RWPE1 (cell line): ENCODE measurements around the gene ZNF43.
A peak's percentile ranks its signal among the peaks of the same experiment; 100 is the strongest.

Experiments
- CTCF ChIA-PET: fragments of 350-600 bp; sonication (Branson Sonifier 250); formaldehyde crosslinking; extraction: SDS; loops from one replicate; lab custom pipeline; 2021; lab: Yijun Ruan, JAX
- POLR2A ChIA-PET: fragments of 400-600 bp; formaldehyde crosslinking; extraction: SDS; loops from one replicate; lab custom pipeline; 2020; ENCODE audit warnings: antibody characterized with exemption; ENCODE audit not compliant: low non-redundant PET; lab: Yijun Ruan, JAX
- DNase-seq: peaks from one replicate; pipeline ENCODE4 v3.0.0; 2012; ENCODE audit warnings: low spot score
- H3K27ac ChIP-seq: fragments of 450-650 bp; 2 replicates; pipeline ENCODE4 v1.5.1; 2017
- TF ChIP-seq, protein P1 (sequence below): fragments of 450-650 bp; conservative IDR thresholded peaks from 2 replicates; pipeline ENCODE4 v1.5.1; 2017; ENCODE audit warnings: low read depth, mild to moderate bottlenecking

ZNF43 gene

DNA sequence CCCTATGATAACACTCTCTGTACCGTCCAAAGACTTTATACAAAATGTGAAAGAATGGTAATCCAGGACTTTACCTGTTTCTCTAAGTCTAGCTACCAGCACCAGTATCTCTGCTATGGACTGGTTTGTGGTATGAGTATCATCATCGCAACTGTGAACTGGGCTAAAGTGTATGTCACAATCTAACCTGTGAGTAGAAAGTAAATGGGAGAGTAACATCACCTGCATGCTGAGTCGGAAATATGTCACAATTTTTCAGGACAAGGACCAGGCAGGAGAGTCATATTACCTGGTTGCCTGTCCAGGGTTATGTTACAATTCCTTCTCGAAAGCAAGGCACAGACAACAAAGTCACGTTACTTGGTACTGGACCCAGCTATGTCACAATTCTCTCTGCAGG is 5.1 kb upstream of the ZNF43 start:
- POLR2A ChIA-PET, result no interaction called here
- DNase-seq, result no peak
- CTCF ChIA-PET, result no interaction called here
- H3K27ac ChIP-seq, result no peak overlapping the region
- TF ChIP-seq, protein P1, sequence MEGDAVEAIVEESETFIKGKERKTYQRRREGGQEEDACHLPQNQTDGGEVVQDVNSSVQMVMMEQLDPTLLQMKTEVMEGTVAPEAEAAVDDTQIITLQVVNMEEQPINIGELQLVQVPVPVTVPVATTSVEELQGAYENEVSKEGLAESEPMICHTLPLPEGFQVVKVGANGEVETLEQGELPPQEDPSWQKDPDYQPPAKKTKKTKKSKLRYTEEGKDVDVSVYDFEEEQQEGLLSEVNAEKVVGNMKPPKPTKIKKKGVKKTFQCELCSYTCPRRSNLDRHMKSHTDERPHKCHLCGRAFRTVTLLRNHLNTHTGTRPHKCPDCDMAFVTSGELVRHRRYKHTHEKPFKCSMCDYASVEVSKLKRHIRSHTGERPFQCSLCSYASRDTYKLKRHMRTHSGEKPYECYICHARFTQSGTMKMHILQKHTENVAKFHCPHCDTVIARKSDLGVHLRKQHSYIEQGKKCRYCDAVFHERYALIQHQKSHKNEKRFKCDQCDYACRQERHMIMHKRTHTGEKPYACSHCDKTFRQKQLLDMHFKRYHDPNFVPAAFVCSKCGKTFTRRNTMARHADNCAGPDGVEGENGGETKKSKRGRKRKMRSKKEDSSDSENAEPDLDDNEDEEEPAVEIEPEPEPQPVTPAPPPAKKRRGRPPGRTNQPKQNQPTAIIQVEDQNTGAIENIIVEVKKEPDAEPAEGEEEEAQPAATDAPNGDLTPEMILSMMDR, result no peak

DNA sequence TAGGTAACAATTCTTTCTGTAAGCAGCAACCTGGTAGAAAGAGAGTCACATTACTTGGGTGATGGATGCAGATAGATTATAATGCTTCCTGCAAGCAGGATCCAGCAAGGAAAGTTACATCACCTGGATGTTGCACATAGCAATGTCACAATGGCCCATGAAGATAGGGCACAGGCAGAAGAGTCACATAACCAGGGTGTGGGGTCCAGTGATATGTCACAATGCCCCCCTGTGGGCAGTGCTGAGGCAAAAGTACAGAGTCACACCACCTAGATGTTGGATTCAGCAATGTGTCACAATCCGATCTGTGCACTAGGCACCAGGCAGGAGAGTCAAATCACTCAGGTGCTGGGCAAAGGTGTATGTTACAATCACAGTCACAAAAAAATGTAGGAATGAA is 4.0 kb upstream of the ZNF43 start:
- CTCF ChIA-PET, result no interaction called here
- no peak overlapping the region for H3K27ac ChIP-seq
- TF ChIP-seq, protein P1, result no peak
- no peak for DNase-seq
- POLR2A ChIA-PET, result no interaction called here

DNA sequence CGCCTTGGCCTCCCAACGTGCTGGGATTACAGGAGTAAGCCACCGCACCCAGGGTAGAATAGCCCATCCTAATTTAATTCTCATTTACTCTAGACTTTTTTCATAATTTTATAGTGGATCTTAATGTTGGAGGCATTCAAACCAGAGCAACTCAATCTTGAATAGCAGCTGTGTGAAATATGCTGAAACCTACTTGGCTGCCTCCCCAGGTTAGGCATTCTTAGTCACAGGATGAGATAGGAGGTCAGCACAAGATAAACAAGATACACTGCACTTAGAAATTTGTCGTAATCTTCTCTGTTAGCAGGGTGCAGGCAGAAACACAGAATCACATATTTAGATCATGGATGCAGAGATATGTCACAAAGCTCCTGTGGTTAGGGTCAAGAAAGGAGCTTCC is 2.7 kb upstream of the ZNF43 start:
- TF ChIP-seq, protein P1, result no peak
- ChIA-PET POLR2A (no interaction called here), CTCF (interaction anchor here (0.6 kb wide), 1 partner anchor 136 kb away, joined by 4 read pairs; no protein-coding TSS in a partner anchor)
- DNase-seq, result no peak
- no peak overlapping the region for H3K27ac ChIP-seq

DNA sequence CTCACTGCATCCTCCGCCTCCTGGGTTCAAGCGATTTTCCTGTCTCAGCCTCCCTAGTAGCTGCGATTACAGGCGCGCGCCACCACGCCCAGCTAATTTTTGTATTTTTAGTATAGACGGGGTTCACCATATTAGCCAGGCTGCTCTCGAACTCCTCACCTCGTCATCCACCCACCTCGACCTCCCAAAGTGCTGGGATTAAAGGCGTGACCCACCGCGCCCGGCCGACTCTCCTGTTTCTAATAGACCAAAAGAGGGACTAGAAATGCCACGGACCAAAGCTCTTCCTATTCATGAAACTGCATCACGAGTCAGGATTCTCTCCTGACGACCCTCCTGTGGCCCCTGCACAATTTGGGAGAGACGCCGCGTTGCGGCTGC is 563 bp downstream of the ZNF43 start:
- DNase-seq, result no peak
- peak overlapping the region; percentile 91 for H3K27ac ChIP-seq
- POLR2A ChIA-PET, result interaction anchor here (1.0 kb wide), 1 partner anchor 438 kb away, joined by 3 read pairs; no protein-coding TSS in a partner anchor
- TF ChIP-seq, protein P1, result no peak
- CTCF ChIA-PET, result interaction anchor here (0.6 to 1.2 kb wide), 2 partner anchors 17 to 1173 kb away, joined by 3 read pairs; no protein-coding TSS in a partner anchor

DNA sequence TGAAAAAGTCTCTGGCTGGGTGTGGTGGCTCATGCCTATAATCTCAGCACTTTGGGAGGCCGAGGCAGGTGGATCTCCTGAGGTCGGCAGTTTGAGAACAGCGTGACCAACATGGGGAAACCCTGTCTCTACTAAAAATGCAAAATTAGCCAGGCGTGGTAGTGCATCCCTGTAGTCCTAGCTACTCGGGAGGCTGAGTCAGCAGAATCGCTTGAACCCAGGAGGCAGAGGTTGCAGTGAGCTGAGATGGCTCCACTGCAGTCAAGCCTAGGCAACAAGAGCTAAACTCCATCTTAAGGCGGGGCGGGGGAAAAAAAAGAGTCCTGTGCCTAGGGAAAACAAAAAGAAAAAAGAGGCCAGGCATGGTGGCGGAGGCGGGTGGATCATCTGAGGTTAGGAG is 2.2 kb downstream of the ZNF43 start:
- TF ChIP-seq, protein P1, result no peak
- no peak overlapping the region for H3K27ac ChIP-seq
- CTCF ChIA-PET, result no interaction called here
- POLR2A ChIA-PET, result no interaction called here
- no peak for DNase-seq

DNA sequence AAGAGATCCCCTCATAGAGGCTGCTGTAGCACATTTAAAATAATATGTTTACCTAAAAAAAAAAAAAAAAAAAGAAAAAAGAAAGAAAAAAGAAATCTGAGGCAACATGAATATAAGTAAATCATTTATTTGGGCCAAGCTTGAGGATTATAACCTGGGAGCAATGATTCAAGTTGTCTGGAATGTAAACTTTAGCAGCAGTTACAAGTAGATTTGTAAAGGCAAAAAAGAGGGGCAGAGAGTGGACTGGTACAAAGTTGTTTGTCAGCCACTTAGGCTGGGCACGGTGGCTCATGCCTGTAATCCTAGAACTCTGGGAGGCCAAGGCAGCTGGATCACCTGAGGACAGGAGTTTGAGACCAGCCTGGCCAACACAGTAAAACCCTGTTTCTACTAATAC is 11.3 kb downstream of the ZNF43 start:
- CTCF ChIA-PET, result no interaction called here
- DNase-seq, result no peak
- POLR2A ChIA-PET, result no interaction called here
- H3K27ac ChIP-seq, result no peak overlapping the region
- TF ChIP-seq, protein P1, result no peak
